ENCODE data around the gene TLR5. TPM values are rescaled to one million over a fixed set of nuclear protein-coding genes. Genes with fewer than 3 reads are reported as not detected.

TLR5 gene
- total and polyA plus RNA-seq, 12 donors: 0.45 to 5.0 (median 1.5) TPM

DNA sequence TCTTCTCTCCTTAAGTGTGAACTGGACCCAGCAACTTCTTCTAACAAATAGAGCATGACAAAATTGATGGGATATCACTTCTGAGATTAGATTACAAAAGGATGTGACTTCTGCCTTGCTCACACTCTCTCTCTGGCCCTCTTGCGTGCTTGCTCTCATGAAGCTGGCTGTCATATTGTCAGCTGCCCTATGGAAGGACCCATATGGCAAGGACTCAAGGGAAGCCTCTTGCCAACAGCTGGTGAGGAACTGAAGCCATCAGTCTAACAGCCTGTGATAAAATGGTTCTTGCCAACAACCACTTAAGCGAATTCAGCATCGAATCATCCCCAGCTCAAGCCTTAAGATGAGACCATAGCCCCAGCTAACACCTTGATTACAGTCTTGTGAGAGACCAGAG lies 4.8 kb upstream of the TLR5 start:
- ATAC-seq (no peak), DNase-seq (no peak)
- intact Hi-C loops (cut with DNase I): loop anchor here in 1 of 10 donors (10.0 kb wide), 1 partner anchor 197 kb away; no protein-coding TSS in a partner anchor
- no peak overlapping the region for H3K27ac ChIP-seq
- no peak overlapping the region for H3K4me3 ChIP-seq
- no peaks in the 10 kb centered on the region for H3K36me3 ChIP-seq
- H3K9me3 ChIP-seq: peaks cover 0 to 20% (median 7%) of the 10 kb centered on the region in 11 donors
- 79 to 92% methylated on average over 3 of the region's 3 CpGs for WGBS, 2 donors
- peaks cover 0 to 4% (median 0%) of the 10 kb centered on the region in 7 donors for H3K27me3 ChIP-seq
- peaks cover 0 to 32% (median 14%) of the 10 kb centered on the region in 9 donors for H3K4me1 ChIP-seq
- TF ChIP-seq, protein P1, sequence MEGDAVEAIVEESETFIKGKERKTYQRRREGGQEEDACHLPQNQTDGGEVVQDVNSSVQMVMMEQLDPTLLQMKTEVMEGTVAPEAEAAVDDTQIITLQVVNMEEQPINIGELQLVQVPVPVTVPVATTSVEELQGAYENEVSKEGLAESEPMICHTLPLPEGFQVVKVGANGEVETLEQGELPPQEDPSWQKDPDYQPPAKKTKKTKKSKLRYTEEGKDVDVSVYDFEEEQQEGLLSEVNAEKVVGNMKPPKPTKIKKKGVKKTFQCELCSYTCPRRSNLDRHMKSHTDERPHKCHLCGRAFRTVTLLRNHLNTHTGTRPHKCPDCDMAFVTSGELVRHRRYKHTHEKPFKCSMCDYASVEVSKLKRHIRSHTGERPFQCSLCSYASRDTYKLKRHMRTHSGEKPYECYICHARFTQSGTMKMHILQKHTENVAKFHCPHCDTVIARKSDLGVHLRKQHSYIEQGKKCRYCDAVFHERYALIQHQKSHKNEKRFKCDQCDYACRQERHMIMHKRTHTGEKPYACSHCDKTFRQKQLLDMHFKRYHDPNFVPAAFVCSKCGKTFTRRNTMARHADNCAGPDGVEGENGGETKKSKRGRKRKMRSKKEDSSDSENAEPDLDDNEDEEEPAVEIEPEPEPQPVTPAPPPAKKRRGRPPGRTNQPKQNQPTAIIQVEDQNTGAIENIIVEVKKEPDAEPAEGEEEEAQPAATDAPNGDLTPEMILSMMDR (IDR thresholded peaks at IDR 0.05): no peak

DNA sequence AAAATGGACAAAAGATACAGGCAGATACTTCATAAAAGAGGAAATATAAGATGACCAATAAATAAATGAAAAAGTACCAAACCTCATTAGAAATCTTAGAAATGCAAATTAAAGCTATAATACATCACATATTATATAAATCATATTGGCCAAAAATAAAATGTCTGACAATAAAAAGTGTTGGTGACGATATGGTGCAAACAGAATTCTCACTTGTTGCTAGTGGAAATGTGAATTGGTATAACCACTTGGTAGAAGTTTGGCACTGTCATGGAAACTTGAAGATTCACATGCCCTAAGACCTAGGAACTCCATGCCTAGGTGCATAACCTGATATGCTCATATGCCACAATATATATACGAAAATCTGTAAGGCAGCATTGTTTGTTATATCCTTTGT lies 4.4 kb upstream of the TLR5 start:
- no peak for ATAC-seq
- TF ChIP-seq, protein P1 (IDR thresholded peaks at IDR 0.05): no peak
- H3K27ac ChIP-seq: no peak overlapping the region

DNA sequence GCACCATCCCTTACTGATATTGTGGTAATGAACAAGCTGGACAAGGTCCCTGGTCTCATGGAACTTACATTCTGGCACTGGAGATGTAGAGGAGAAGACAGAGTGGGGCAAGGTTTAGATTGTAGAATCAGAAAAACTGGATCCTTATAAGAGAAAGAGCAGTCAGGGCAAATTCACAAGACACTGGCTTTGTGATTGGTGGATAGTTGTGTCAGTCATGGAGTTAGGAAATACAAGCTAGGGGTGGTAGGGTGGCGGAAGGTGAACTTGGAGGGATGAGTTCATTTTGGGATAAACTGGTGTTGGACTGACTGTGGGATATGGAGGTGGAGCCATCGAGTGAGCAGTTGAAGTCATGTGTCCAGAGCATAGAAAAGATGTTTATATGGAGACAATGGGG lies 3.7 kb upstream of the TLR5 start:
- no peak overlapping the region for H3K27ac ChIP-seq
- no peak for ATAC-seq
- peaks cover 0 to 4% (median 0%) of the 10 kb centered on the region in 7 donors for H3K27me3 ChIP-seq
- H3K4me3 ChIP-seq: no peak overlapping the region
- H3K36me3 ChIP-seq: no peaks in the 10 kb centered on the region
- WGBS, 2 donors: 83 to 93% methylated on average over 2 of the region's 2 CpGs
- intact Hi-C loops (cut with DNase I): loop anchor here in 1 of 10 donors (10.0 kb wide), 1 partner anchor 198 kb away; no protein-coding TSS in a partner anchor
- no peak for DNase-seq
- H3K4me1 ChIP-seq: peaks cover 0 to 32% (median 20%) of the 10 kb centered on the region in 9 donors
- TF ChIP-seq, protein P1 (IDR thresholded peaks at IDR 0.05): no peak
- H3K9me3 ChIP-seq: peaks cover 0 to 20% (median 7%) of the 10 kb centered on the region in 11 donors

More for the DNA sequence above, 4.4 kb upstream of the TLR5 start:
- WGBS, 2 donors: 98% methylated on average over 2 of the region's 2 CpGs
- peaks cover 0 to 20% (median 7%) of the 10 kb centered on the region in 11 donors for H3K9me3 ChIP-seq
- DNase-seq: no peak
- H3K36me3 ChIP-seq: no peaks in the 10 kb centered on the region
- peaks cover 0 to 32% (median 13%) of the 10 kb centered on the region in 9 donors for H3K4me1 ChIP-seq
- peaks cover 0 to 4% (median 0%) of the 10 kb centered on the region in 7 donors for H3K27me3 ChIP-seq
- H3K4me3 ChIP-seq: no peak overlapping the region
- intact Hi-C loops (cut with DNase I): loop anchor here in 1 of 10 donors (10.0 kb wide), 1 partner anchor 197 kb away; no protein-coding TSS in a partner anchor

DNA sequence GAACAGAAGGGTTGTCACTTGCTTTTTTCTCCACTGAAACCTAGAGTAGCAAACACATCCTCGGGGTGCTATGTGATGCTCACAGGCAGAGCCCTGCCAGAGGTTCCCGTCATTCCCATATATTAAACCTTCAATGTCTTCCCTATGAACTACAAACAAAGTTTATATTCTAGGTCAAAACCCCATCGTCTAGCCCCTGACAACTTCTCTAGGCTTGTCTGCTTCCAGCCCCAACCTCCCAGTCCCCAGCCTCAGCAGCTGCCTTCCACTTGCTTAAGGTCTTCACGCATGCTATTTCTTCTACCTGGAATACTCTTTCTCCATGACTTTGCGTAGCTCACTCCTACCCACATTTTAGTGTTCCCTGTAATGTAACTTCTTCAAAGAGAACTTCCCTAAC lies 1.9 kb upstream of the TLR5 start:
- H3K4me1 ChIP-seq: peaks cover 0 to 45% (median 21%) of the 10 kb centered on the region in 9 donors
- DNase-seq: no peak
- TF ChIP-seq, protein P1 (IDR thresholded peaks at IDR 0.05): no peak
- intact Hi-C loops (cut with DNase I): loop anchor here in 2 of 10 donors (5.0 to 10.0 kb wide), 2 partner anchors 62 to 200 kb away; no protein-coding TSS in a partner anchor
- whole genome bisulfite sequencing, 2 donors: 88 to 92% methylated on average over 5 of the region's 5 CpGs
- H3K27ac ChIP-seq: no peak overlapping the region
- H3K9me3 ChIP-seq: peaks cover 0 to 20% (median 7%) of the 10 kb centered on the region in 11 donors
- H3K36me3 ChIP-seq: no peaks in the 10 kb centered on the region
- no peak overlapping the region for H3K4me3 ChIP-seq
- H3K27me3 ChIP-seq: no peaks in the 10 kb centered on the region
- no peak for ATAC-seq

All from heart right ventricle (tissue), 16 donors.